ENCODE results near the gene CTSA.

GRCh38 chr20:45945678-45946148, 54.6 kb downstream of the CTSA start:
- no peak for TF ChIP-seq POLR2A (IDR thresholded peaks at IDR 0.05)
- TF ChIP-seq CTCF (IDR thresholded peaks at IDR 0.05) = no peak
